HuH-7 (cell line): ENCODE results near the gene GOLGB1.

Source experiments
- DNase-seq: peaks from one replicate; pipeline ENCODE4 v3.0.0; 2011; ENCODE audit warnings: low spot score

GOLGB1 gene

GRCh38 chr3:121740896-121741295 is 8.6 kb downstream of the GOLGB1 start:
- DNase-seq = no peak

- DNase-seq = no peak
Observed at GRCh38 chr3:121739902-121740301, 9.6 kb downstream of the GOLGB1 start.

GRCh38 chr3:121737644-121738043 is 11.9 kb downstream of the GOLGB1 start:
- DNase-seq = no peak

GRCh38 chr3:121736112-121736511 is 13.4 kb downstream of the GOLGB1 start:
- DNase-seq = no peak

GRCh38 chr3:121735047-121735696 is 14.4 kb downstream of the GOLGB1 start:
- DNase-seq = no peak

- DNase-seq = no peak
Observed at GRCh38 chr3:121730940-121731687, 18.4 kb downstream of the GOLGB1 start.

- DNase-seq = no peak
Observed at GRCh38 chr3:121724130-121724529, 25.4 kb downstream of the GOLGB1 start.

GRCh38 chr3:121723485-121723884 is 26.1 kb downstream of the GOLGB1 start:
- no peak for DNase-seq

GRCh38 chr3:121722411-121722810 is 27.1 kb downstream of the GOLGB1 start:
- no peak for DNase-seq

GRCh38 chr3:121720163-121720562 is 29.4 kb downstream of the GOLGB1 start:
- no peak for DNase-seq

GRCh38 chr3:121719423-121719822 is 30.1 kb downstream of the GOLGB1 start:
- no peak for DNase-seq

- DNase-seq = no peak
Observed at GRCh38 chr3:121718205-121718846, 31.2 kb downstream of the GOLGB1 start.

GRCh38 chr3:121710347-121710746 is 39.2 kb downstream of the GOLGB1 start:
- no peak for DNase-seq

GRCh38 chr3:121707531-121708273 is 41.8 kb downstream of the GOLGB1 start:
- DNase-seq = no peak

- no peak for DNase-seq
Observed at GRCh38 chr3:121705541-121705940, 44.0 kb downstream of the GOLGB1 start.

- DNase-seq = no peak
Observed at GRCh38 chr3:121703973-121704372, 45.6 kb downstream of the GOLGB1 start.

- DNase-seq = no peak
Observed at GRCh38 chr3:121698901-121699300, 50.6 kb downstream of the GOLGB1 start.

GRCh38 chr3:121698476-121698875 is 51.1 kb downstream of the GOLGB1 start:
- DNase-seq = no peak

- DNase-seq = no peak
Observed at GRCh38 chr3:121696186-121696585, 53.4 kb downstream of the GOLGB1 start.

- no peak for DNase-seq
Observed at GRCh38 chr3:121692010-121692699, 57.4 kb downstream of the GOLGB1 start.

- no peak for DNase-seq
Observed at GRCh38 chr3:121690777-121691405, 58.6 kb downstream of the GOLGB1 start.
